ENCODE results near the gene MAGI1. TPM values are rescaled to one million over a fixed set of nuclear protein-coding genes. Genes with fewer than 3 reads are reported as not detected.

The MAGI1 gene
- total RNA-seq, 6 donors from 2014 or later = 33.0 to 72.9 (median 62.4) TPM

DNA sequence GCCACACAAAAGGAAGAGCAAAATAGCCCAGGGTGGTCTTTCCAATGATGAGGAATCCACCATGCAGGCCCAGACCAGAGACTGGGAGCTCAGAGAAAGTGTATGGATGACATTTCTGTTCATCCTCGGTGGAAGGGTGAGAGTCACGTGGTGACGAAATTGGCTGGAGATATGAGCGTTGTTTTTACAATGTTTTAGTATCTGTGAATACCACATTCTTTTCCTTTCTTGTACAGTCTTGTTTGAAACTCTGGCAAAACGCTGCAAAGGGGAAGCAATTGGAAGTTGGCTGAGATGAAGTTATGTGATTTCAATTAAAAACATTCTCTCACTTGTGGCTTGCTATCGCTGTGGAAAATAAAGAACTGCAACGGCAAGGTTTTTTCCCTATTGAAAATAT is 137.5 kb downstream of the MAGI1 start:
- 69 to 73% methylated on average over 7 of the region's 7 CpGs for WGBS, 2 donors
- no peaks in the 10 kb centered on the region for H3K27me3 ChIP-seq
- ATAC-seq (ENCODE audit: low FRiP score in 2 of 2) (no peak), DNase-seq (no peak)
- no peaks in the 10 kb centered on the region for H3K9me3 ChIP-seq
- TF ChIP-seq CTCF (IDR thresholded peaks at IDR 0.05) (no peak), POLR2AphosphoS5 (IDR thresholded peaks at IDR 0.05) (no peak)
- peaks cover 0 to 5% (median 0%) of the 10 kb centered on the region in 4 donors for H3K4me1 ChIP-seq
- H3K36me3 ChIP-seq = no peaks in the 10 kb centered on the region
- H3K4me3 ChIP-seq = no peak overlapping the region
- no peak overlapping the region for H3K27ac ChIP-seq

DNA sequence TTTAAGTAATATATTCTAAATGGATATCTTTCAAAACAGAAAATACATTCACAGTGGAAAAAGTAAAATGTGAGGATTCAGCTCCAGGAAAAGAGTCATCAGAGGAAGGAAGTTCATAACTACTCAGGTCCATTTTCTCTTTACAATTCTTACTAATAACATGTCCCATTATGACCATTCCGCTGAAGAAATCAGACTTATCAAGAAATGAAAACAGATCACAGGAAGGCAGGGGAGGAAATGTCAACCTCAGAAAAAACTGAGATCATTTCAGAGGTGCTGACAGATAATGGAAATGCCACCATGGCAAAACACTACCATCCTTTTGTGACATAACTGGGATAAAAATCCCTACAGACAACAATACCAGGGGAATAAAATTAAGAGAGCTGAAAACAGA is 139.5 kb downstream of the MAGI1 start:
- Histone ChIP-seq H3K4me3 (no peak overlapping the region), H3K9me3 (no peaks in the 10 kb centered on the region), H3K27me3 (no peaks in the 10 kb centered on the region), H3K36me3 (no peaks in the 10 kb centered on the region), H3K27ac (no peak overlapping the region), H3K4me1 (peaks cover 0 to 8% (median 3%) of the 10 kb centered on the region in 4 donors)
- 76 to 92% methylated on average over 1 of the region's 1 CpG for WGBS, 2 donors
- ATAC-seq (ENCODE audit: low FRiP score in 2 of 2) (no peak), DNase-seq (no peak)
- no peak for TF ChIP-seq CTCF (IDR thresholded peaks at IDR 0.05)
- TF ChIP-seq EP300 (IDR thresholded peaks at IDR 0.05) = no peak
- no peak for TF ChIP-seq POLR2AphosphoS5 (IDR thresholded peaks at IDR 0.05)
- TF ChIP-seq POLR2A (IDR thresholded peaks at IDR 0.05) = no peak

- WGBS, 2 donors = 70 to 88% methylated on average over 3 of the region's 3 CpGs
- Histone ChIP-seq H3K4me1 (peaks cover 0 to 8% (median 3%) of the 10 kb centered on the region in 4 donors), H3K36me3 (no peaks in the 10 kb centered on the region), H3K9me3 (no peaks in the 10 kb centered on the region), H3K27ac (no peak overlapping the region), H3K4me3 (no peak overlapping the region), H3K27me3 (no peaks in the 10 kb centered on the region)
- no peak for ATAC-seq (ENCODE audit: low FRiP score in 2 of 2)
- DNase-seq = no peak
- TF ChIP-seq CTCF (IDR thresholded peaks at IDR 0.05) (no peak), EP300 (IDR thresholded peaks at IDR 0.05) (no peak)
These were observed 141.0 kb downstream of the MAGI1 start for GRCh38 chr3:65897766-65898165.

DNA sequence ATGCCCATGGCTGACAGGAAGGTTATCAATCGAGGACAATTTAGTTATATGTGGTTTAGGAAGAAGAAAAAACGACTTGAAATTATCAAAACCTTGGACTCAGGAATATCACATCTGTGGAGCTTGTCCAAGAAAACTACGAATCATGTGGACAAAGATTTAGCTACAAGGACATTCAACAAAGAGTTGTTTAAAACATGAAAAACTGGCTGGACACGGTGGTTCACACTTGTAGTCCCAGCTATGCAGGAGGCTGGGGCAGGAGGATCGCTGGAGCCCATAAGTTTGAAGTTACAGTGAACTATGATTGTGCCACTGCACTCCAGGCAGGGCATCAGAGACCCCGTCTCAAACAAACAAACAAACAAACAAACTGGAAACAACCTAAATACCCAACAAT is 142.4 kb downstream of the MAGI1 start:
- ATAC-seq (ENCODE audit: low FRiP score in 2 of 2) (no peak), DNase-seq (no peak)
- Histone ChIP-seq H3K27ac (no peak overlapping the region), H3K4me3 (no peak overlapping the region), H3K9me3 (no peaks in the 10 kb centered on the region), H3K36me3 (no peaks in the 10 kb centered on the region), H3K27me3 (no peaks in the 10 kb centered on the region), H3K4me1 (peaks cover 0 to 8% (median 0%) of the 10 kb centered on the region in 4 donors)
- 74 to 78% methylated on average over 6 of the region's 6 CpGs for WGBS, 2 donors
- TF ChIP-seq POLR2AphosphoS5 (IDR thresholded peaks at IDR 0.05) (no peak), EP300 (IDR thresholded peaks at IDR 0.05) (no peak), CTCF (IDR thresholded peaks at IDR 0.05) (no peak), POLR2A (IDR thresholded peaks at IDR 0.05) (no peak)

DNA sequence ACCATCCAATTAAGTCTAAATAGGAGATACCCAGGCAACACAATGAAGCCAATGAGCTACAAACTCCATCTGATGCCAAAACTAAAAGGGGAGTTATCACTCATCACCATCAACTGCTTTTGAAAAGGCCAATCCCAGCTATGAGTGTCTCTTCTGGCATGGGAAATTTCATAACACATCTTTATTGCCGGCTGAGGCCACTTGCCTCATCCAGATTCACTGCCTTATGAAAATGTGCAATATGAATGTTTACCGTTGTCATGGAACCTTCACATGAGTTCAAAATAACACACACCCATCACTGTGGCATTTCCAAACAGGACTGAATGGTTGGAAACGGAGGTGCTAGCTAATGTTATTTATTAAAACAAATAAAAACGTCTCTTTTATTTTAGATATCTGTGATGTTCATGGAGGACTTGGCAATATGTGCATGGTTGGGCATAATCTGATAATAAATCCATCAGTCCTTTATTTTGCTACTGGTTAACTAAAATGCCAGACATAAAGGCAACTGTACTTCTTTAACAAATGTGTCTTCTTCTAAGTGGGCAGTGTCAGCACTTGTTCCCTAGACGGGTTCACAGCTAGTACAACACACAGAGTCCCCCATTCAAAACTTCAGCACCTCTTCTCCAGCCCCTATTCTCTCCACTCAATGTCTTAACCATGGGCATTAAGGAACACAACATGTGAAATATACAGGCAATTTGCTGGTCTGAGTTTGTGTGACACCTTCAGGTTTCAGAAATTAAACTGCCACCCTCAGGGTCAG is 143.9 kb downstream of the MAGI1 start:
- 53 to 56% methylated on average over 5 of the region's 5 CpGs for WGBS, 2 donors
- H3K9me3 ChIP-seq = no peaks in the 10 kb centered on the region
- H3K27me3 ChIP-seq = no peaks in the 10 kb centered on the region
- peak in 1 of 2 donors; percentile 29 for ATAC-seq (ENCODE audit: low FRiP score in 2 of 2)
- H3K27ac ChIP-seq = no peak overlapping the region
- DNase-seq = no peak
- TF ChIP-seq POLR2AphosphoS5 (IDR thresholded peaks at IDR 0.05) = peak in 1 of 2 donors; percentile 37
- no peak for TF ChIP-seq EP300 (IDR thresholded peaks at IDR 0.05)
- no peak overlapping the region for H3K4me3 ChIP-seq
- no peaks in the 10 kb centered on the region for H3K36me3 ChIP-seq
- peaks cover 0 to 8% (median 0%) of the 10 kb centered on the region in 4 donors for H3K4me1 ChIP-seq
